ENCODE results near the gene RAB6D. TPM values are rescaled to one million over a fixed set of nuclear protein-coding genes. Genes with fewer than 3 reads are reported as not detected.
"Not testable (repeated sequence)": the region's sequence is repeated elsewhere in the genome, so short reads cannot be mapped to it uniquely, and the experiment has no call there.

The RAB6D gene
- total and polyA plus RNA-seq, 2 donors (not counting 1 experiment from before 2014, with no cell fraction given), result under 0.01 to 0.06 TPM

GRCh38 chr2:131402320-131403039 lies 38.5 kb upstream of the RAB6D start:
- Histone ChIP-seq H3K4me1 (ENCODE audit: control insufficient read depth, extremely low read depth, insufficient read depth, low read length) (no peaks in the 10 kb centered on the region), H3K9ac (ENCODE audit: insufficient read depth, low read length) (no peak overlapping the region), H3K36me3 (ENCODE audit: control insufficient read depth, insufficient read depth, low read length) (no peaks in the 10 kb centered on the region), H3K4me3 (replicated peaks in 1 of 4; ENCODE audit: control extremely low read depth in 1 of 4, insufficient read depth in 1 of 4, low read depth in 3 of 4, low read length in 4 of 4) (no peak overlapping the region), H2AFZ (ENCODE audit: low read length) (no peak overlapping the region), H3K27me3 (ENCODE audit: control insufficient read depth, insufficient read depth, low read length) (no peaks in the 10 kb centered on the region), H3K79me2 (ENCODE audit: control insufficient read depth, insufficient read depth, low read length) (no peaks in the 10 kb centered on the region), H4K20me1 (ENCODE audit: control insufficient read depth, extremely low read depth, insufficient read depth, low read length) (no peaks in the 10 kb centered on the region), H3K27ac (ENCODE audit: insufficient read depth, low read length) (no peak overlapping the region), H3K4me2 (ENCODE audit: extremely low read depth, insufficient read depth, low read length) (no peak overlapping the region), H3K9me3 (ENCODE audit: control insufficient read depth, insufficient read depth, low read depth, low read length) (no peaks in the 10 kb centered on the region)
- DNase-seq (ENCODE audit: low read depth in 2 of 2), result no peak
- no peak for TF ChIP-seq CTCF (conservative IDR thresholded peaks at IDR 0.05 in 1 of 2, IDR thresholded peaks at IDR 0.05 in 1 of 2; ENCODE audit: low read depth in 1 of 2, low read length in 2 of 2)
- TF ChIP-seq EZH2 (IDR thresholded peaks at IDR 0.05; ENCODE audit: low read length, missing control alignments), result no peak

GRCh38 chr2:131400849-131401248 lies 36.9 kb upstream of the RAB6D start:
- no peak for DNase-seq (ENCODE audit: low read depth in 2 of 2)
- Histone ChIP-seq H3K36me3 (ENCODE audit: control insufficient read depth, insufficient read depth, low read length) (no peaks in the 10 kb centered on the region), H2AFZ (ENCODE audit: low read length) (no peak overlapping the region), H3K4me1 (ENCODE audit: control insufficient read depth, extremely low read depth, insufficient read depth, low read length) (no peaks in the 10 kb centered on the region), H3K9me3 (ENCODE audit: control insufficient read depth, insufficient read depth, low read depth, low read length) (no peaks in the 10 kb centered on the region), H4K20me1 (ENCODE audit: control insufficient read depth, extremely low read depth, insufficient read depth, low read length) (no peaks in the 10 kb centered on the region), H3K27ac (ENCODE audit: insufficient read depth, low read length) (no peak overlapping the region), H3K9ac (ENCODE audit: insufficient read depth, low read length) (no peak overlapping the region), H3K79me2 (ENCODE audit: control insufficient read depth, insufficient read depth, low read length) (no peaks in the 10 kb centered on the region), H3K27me3 (ENCODE audit: control insufficient read depth, insufficient read depth, low read length) (no peaks in the 10 kb centered on the region), H3K4me2 (ENCODE audit: extremely low read depth, insufficient read depth, low read length) (no peak overlapping the region), H3K4me3 (replicated peaks in 1 of 4; ENCODE audit: control extremely low read depth in 1 of 4, insufficient read depth in 1 of 4, low read depth in 3 of 4, low read length in 4 of 4) (no peak overlapping the region)
- no peak for TF ChIP-seq CTCF (conservative IDR thresholded peaks at IDR 0.05 in 1 of 2, IDR thresholded peaks at IDR 0.05 in 1 of 2; ENCODE audit: low read depth in 1 of 2, low read length in 2 of 2)
- TF ChIP-seq EZH2 (IDR thresholded peaks at IDR 0.05; ENCODE audit: low read length, missing control alignments), result no peak

GRCh38 chr2:131400441-131400840 lies 36.5 kb upstream of the RAB6D start:
- H3K9ac ChIP-seq (ENCODE audit: insufficient read depth, low read length); H3K79me2 ChIP-seq (ENCODE audit: control insufficient read depth, insufficient read depth, low read length); H3K4me2 ChIP-seq (ENCODE audit: extremely low read depth, insufficient read depth, low read length); H3K27me3 ChIP-seq (ENCODE audit: control insufficient read depth, insufficient read depth, low read length); H3K4me3 ChIP-seq (replicated peaks in 1 of 4; ENCODE audit: control extremely low read depth in 1 of 4, insufficient read depth in 1 of 4, low read depth in 3 of 4, low read length in 4 of 4); H3K36me3 ChIP-seq (ENCODE audit: control insufficient read depth, insufficient read depth, low read length); H3K27ac ChIP-seq (ENCODE audit: insufficient read depth, low read length); H2AFZ ChIP-seq (ENCODE audit: low read length); H3K4me1 ChIP-seq (ENCODE audit: control insufficient read depth, extremely low read depth, insufficient read depth, low read length); H4K20me1 ChIP-seq (ENCODE audit: control insufficient read depth, extremely low read depth, insufficient read depth, low read length); DNase-seq (ENCODE audit: low read depth in 2 of 2); H3K9me3 ChIP-seq (ENCODE audit: control insufficient read depth, insufficient read depth, low read depth, low read length): not testable (repeated sequence)

GRCh38 chr2:131396209-131396608 lies 32.2 kb upstream of the RAB6D start:
- not testable (repeated sequence) for H3K27ac ChIP-seq (ENCODE audit: insufficient read depth, low read length); H3K36me3 ChIP-seq (ENCODE audit: control insufficient read depth, insufficient read depth, low read length); H3K4me1 ChIP-seq (ENCODE audit: control insufficient read depth, extremely low read depth, insufficient read depth, low read length); H3K9me3 ChIP-seq (ENCODE audit: control insufficient read depth, insufficient read depth, low read depth, low read length); DNase-seq (ENCODE audit: low read depth in 2 of 2); H3K4me2 ChIP-seq (ENCODE audit: extremely low read depth, insufficient read depth, low read length); H2AFZ ChIP-seq (ENCODE audit: low read length); H3K27me3 ChIP-seq (ENCODE audit: control insufficient read depth, insufficient read depth, low read length); H3K79me2 ChIP-seq (ENCODE audit: control insufficient read depth, insufficient read depth, low read length); H4K20me1 ChIP-seq (ENCODE audit: control insufficient read depth, extremely low read depth, insufficient read depth, low read length); H3K4me3 ChIP-seq (replicated peaks in 1 of 4; ENCODE audit: control extremely low read depth in 1 of 4, insufficient read depth in 1 of 4, low read depth in 3 of 4, low read length in 4 of 4); H3K9ac ChIP-seq (ENCODE audit: insufficient read depth, low read length)

- peak in 1 of 2 donors; percentile 11 for DNase-seq (ENCODE audit: low read depth in 2 of 2)
- not testable (repeated sequence) for H2AFZ ChIP-seq (ENCODE audit: low read length); H3K36me3 ChIP-seq (ENCODE audit: control insufficient read depth, insufficient read depth, low read length); H3K4me2 ChIP-seq (ENCODE audit: extremely low read depth, insufficient read depth, low read length); H3K4me1 ChIP-seq (ENCODE audit: control insufficient read depth, extremely low read depth, insufficient read depth, low read length); H3K4me3 ChIP-seq (replicated peaks in 1 of 4; ENCODE audit: control extremely low read depth in 1 of 4, insufficient read depth in 1 of 4, low read depth in 3 of 4, low read length in 4 of 4); H3K27me3 ChIP-seq (ENCODE audit: control insufficient read depth, insufficient read depth, low read length); H3K9me3 ChIP-seq (ENCODE audit: control insufficient read depth, insufficient read depth, low read depth, low read length); H3K79me2 ChIP-seq (ENCODE audit: control insufficient read depth, insufficient read depth, low read length); H3K27ac ChIP-seq (ENCODE audit: insufficient read depth, low read length); H3K9ac ChIP-seq (ENCODE audit: insufficient read depth, low read length); H4K20me1 ChIP-seq (ENCODE audit: control insufficient read depth, extremely low read depth, insufficient read depth, low read length)
Measured at GRCh38 chr2:131395024-131395645, 31.2 kb upstream of the RAB6D start.
